GM18517 (cell line): ENCODE data around the gene RUNX2.

Source experiments
- ATAC-seq: cut with Tn5 transposase; IDR thresholded peaks from one replicate; pipeline ENCODE4 v1.9.1; 2021; ENCODE audit warnings: mild to moderate bottlenecking, moderate library complexity; ENCODE audit not compliant: unreplicated experiment

The RUNX2 gene

DNA sequence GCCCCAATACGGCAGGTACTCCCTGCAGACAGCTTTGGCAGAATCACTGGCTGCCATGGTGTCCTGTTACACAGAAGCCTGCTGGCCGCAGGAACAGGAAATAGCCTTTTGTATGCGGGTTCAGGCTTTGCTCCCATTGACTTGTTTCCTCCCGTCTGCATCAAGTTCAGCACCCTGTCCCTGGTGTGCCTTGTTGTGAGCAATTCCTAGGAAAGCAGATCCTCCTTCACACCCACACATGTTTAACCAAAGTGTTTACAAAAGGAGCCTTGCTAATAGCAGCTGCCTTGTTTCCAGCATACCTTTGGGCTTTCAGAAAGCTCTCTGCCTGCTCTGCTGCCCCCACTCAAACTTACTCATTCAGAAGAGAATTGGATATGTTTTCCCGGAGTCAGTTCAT is 176.8 kb downstream of the RUNX2 start:
- ATAC-seq = no peak

GRCh38 chr6:45505470-45505869 is 177.3 kb downstream of the RUNX2 start:
- ATAC-seq = no peak

GRCh38 chr6:45507186-45507585 is 179.1 kb downstream of the RUNX2 start:
- ATAC-seq = no peak

DNA sequence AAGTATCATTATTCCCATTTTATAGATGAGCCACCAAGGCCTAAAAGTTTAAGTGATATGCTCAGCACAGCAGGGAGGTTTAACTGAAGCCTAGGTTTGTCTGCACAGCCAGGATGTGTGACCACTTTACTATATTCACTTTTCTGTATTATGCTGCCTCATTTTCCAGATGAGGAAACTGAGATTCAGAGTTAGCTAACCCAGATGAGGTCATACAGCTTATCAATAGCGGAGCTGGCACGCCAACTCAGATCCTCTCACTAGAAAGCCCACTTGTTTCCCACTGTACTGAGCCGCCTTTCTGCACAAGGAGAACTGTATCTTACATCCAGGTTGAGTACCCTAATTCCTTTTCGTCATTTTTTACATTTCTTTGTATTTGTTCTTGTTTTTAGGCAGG is 181.3 kb downstream of the RUNX2 start:
- ATAC-seq = no peak

DNA sequence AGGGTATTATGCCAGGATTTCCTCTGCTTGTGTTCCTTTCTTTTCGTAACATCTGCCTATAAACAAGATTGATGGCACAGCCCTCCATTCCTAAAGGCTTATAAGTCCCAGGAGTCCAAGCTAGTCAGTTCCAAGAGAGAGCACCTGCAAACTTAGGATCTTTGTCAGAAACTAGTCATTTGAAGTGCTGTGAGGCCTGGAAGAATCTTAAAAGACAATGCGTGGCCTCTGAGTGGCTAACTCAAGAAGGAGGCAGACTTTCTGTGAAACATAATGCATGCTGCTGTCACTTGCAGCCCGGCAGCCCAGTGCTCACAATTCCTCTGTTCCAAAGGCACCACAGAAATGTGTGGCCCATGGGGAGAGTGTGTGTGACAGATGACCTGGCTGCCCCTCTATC is 184.6 kb downstream of the RUNX2 start:
- no peak for ATAC-seq

DNA sequence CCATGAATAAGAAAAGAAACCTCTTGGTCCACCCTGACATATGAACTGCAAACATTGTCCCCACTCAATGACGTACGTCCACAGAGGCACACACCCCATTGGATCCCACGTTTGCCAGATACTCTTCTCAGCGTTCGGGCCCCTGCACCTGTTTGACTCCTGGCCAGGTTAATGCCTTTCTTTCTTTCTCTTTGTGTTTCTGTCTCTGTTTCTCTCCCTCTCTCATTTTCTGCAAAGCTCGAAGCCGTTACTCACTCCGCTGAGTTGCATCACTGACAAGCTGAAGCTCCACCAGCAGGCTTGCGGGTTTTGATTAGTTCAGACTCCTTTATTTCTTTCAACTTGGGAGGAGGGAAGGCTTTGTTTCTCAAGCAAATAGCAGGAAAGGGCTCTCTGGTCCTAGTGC is 185.1 kb downstream of the RUNX2 start:
- no peak for ATAC-seq

DNA sequence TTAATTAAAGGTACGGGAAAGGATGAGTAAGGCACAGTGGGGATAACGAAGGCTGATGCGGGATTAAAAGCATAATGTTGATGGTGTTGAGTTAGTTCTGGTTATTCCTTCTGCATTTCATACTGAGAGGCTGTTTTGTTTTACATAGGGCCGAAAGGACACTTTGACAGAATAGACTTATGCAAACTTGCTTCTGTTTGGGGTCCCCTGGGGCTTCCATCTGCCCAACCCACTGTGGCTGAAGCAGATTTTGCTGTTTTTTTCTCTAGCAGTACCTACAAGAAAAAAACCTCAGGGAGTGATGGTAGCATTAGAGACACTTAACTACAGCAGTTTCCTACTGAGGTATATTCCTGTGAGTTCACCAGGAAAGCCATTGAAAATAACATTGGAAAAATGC is 185.7 kb downstream of the RUNX2 start:
- no peak for ATAC-seq

DNA sequence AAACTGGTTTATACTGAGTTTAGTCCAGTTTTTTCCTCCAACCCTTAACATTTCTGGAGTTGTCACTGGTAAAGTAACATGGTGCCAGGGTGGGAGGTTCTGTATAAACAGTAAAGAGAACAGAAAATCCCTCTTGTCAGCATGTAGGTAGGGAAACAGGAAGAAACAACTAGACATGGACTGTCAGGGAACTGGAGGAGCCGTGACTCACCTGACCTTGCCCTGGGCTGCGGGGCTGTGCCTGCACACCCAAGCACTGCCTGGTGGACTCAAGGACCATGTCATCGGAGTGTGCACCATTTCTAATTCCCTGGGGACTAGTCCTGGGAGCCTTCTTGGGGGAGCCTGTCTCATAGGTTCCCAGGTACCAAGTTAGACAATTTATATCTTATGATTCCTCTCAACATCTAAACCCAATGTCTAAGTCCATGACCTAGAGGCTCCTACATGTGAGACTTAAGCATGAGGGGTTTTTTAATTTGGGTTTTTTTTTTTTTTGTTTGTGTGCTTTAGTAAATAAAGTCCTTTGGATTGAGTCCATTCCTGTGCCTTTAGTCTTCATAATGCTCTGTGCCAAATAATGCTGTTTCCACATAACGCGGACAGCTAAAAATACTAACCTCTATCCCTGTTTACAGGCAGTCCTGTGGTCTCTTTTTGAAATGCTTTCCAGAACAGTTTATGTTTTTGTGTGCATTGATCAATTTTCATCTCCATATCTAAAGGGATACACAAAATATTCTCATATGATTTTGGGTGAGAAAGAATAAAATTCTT is 186.5 kb downstream of the RUNX2 start:
- ATAC-seq = no peak

DNA sequence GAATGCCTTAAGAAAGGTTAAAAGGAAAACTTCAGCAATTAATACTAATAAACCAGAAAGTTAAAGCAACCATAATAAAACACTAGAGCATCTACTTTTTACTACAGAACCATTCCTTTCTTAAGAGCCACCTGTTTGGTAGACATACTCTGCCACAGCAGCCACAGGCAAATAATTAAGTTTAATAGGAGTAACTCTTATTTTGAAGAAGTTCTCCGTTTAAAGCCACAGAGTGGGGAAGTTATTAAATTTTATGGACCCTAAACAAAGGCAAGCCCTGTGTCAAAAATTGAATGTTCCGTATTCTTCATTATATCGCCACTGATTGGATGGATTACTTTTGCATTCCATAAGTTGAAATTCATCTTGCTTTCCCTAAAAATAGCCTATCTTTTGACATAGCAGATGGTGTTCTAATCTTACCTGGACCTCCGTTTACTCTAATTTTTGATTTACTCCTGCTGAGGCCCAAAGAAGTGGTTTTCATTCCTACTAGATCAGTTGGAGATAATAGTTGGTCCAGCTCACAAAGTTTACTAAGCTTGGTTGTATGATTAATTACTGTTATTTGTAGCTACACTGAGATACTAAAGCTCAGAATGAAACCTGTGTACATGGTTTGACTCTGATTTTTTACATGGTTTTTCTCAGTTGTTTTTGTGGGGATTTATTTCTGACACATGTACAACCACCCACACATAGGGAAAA is 190.0 kb downstream of the RUNX2 start:
- ATAC-seq = no peak

DNA sequence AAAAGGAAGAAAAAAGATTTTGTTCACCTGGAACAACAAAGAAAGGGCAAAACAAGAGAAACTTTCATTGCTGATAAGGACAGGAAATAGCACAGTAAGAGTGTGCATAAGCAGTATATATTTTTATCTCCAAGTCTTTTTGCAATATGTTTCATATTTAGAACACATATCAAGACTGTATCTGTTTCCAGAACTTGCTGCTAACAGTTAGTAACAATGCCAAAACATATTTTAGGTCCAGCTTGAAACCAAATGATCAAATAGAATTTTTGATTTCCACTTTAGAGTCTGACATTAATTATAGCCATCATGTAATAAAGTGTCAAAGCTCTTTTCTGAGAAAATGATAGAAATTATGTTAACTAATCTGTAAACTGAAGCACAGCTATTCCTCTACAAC is 193.1 kb downstream of the RUNX2 start:
- ATAC-seq = no peak

DNA sequence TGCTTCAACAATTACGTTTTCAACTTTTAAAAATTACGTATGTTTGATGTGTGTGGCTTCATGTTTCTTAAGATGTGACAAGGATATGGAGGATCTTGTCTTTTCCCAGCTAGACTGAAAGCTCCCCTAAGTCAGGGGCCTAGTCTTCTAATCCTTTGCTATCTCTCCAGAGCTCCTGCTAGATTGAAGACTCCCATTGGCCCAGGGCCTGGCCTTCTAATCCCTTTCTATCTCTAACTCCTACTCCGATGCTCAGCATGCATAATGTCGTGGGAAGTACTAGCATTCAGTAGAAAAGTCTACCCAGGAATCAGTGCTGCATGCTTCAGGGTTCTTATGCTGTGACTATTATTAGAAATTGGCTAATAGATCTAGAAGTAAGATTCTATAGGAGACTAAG is 194.4 kb downstream of the RUNX2 start:
- no peak for ATAC-seq

DNA sequence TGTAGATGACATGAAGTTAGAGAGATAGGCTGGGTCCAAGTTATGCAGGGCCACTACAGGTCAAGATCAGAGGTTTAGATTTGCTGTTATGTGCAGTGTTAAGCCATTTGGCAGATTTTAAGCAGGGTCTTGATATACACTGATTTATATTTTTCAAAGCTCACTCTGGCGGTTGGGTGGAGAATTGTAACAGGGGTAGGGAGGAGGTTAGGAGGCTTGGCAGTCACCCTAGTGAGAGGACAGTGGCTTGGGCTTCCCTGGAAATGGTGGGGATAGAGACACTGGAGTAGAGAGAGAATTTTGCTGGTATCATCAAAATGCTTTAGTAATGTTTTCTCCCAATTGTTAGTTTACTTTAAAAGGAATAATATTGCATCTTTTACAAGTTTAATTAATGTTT is 199.1 kb downstream of the RUNX2 start:
- no peak for ATAC-seq

DNA sequence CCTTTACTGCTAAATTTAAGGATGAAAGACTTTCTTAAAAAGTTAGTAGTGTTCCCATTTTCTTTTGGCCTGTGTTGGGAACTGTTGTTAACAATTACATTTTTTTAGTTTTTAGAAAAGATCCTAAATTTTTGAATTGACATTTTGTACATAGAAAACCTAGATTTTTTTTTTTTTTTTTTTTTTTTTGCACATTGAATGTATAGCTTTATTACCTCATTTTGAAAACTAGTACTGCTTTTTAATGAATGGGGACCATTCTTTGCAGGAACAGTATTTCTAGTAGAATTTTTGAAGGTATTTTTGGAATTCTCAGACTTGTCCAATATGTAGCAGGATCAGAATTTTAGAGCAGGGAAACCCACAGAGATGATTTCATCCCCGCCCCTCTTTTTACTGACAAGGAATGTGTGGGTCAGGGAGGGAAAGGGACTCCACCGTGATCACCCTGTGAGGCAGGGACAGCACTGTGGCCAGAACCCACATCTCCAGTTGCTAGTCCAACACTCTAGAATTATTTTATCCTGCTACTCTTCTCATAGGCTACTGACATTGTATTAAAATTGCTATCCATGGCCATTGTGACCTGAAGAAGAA is 204.0 kb downstream of the RUNX2 start:
- ATAC-seq = no peak

- ATAC-seq = no peak
These were observed 204.6 kb downstream of the RUNX2 start for GRCh38 chr6:45532721-45533210.

- no peak for ATAC-seq
These were observed 205.3 kb downstream of the RUNX2 start for GRCh38 chr6:45533386-45533785.

DNA sequence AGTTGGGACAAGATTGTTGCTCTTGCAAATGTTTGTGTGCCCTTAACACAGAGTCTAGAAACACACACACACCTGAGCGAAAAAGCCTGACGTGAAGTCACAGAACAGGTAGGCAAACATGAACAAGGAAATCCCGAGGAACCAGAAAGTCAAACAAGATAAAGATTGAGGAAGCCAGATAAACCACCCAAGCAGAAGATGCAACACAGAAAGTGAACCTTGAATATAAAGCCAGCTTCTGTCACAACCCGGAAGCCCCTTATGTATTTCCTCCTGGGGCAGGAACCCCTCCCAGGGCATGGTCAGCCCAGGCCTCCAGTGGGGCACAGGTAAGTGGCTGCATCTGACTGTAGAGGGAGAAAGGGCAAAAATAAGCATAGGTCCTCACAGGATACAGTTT is 207.8 kb downstream of the RUNX2 start:
- no peak for ATAC-seq

GRCh38 chr6:45537539-45537938 is 209.4 kb downstream of the RUNX2 start:
- ATAC-seq = no peak

- no peak for ATAC-seq
These were observed 210.8 kb downstream of the RUNX2 start for GRCh38 chr6:45538641-45539547.

DNA sequence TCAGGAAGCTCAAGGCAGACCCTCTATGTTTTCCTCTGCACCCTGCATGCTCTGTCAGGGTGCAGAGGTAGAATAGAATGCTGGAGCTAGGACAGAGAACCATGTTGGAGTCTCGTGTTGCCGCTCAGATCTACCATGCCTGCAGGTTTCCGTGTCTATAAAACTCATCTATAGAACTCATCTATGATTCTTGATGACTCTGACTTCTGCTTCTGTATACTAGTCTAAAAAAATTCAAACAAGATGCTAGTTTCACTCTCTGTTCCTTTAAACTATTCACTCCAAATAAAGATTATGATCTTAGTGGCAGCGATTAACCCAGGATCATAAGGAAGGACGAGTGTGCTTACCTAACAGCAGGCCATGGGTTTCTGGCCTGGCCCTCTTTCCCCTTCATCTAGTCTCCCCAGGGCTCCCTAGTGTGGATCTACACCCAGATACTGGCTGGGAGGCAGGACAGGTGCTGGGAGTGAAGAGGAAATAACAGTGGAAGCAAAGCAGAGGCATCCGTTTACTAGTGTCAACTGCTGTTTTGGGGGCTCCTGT is 212.3 kb downstream of the RUNX2 start:
- ATAC-seq = no peak

- no peak for ATAC-seq
These were observed 213.8 kb downstream of the RUNX2 start for GRCh38 chr6:45541934-45542333.
